A549 (cell line): ENCODE measurements around the gene EXOC4.

Experiments used
- CTCF ChIP-seq: fragments of >200 bp; sonication (Bioruptor Twin); formaldehyde crosslinking; IDR thresholded peaks from 3 replicates; pipeline ENCODE4 v1.5.1; 2016
- FOSL2 ChIP-seq, 2 experiments: fragments of 450-650 bp in 1 of 2; fragments of >200 bp in 1 of 2; sonication (Bioruptor Twin) in 1 of 2; formaldehyde crosslinking; IDR thresholded peaks; 2 replicates each; pipeline versions ENCODE4 v1.5.0 to v1.6.1; 2016 to 2020; ENCODE audit warnings: mild to moderate bottlenecking in 1 of 2, moderate library complexity in 1 of 2
- POLR2A ChIP-seq: IDR thresholded peaks from 2 replicates; pipeline ENCODE4 v1.6.1; 2012; ENCODE audit warnings: mild to moderate bottlenecking, low read length
- REST ChIP-seq: fragments of 200-600 bp; sonication (generic); IDR thresholded peaks from 2 replicates; pipeline ENCODE4 v1.6.1; 2016; ENCODE audit warnings: antibody characterized with exemption, mild to moderate bottlenecking, moderate library complexity
- ZC3H11A ChIP-seq: fragments of 450-650 bp; IDR thresholded peaks from 2 replicates; pipeline ENCODE4 v1.6.1; 2014; ENCODE audit warnings: antibody characterized with exemption, mild to moderate bottlenecking
- ZNF302 ChIP-seq: fragments of 250-450 bp; sonication (Bioruptor Pico); IDR thresholded peaks from 2 replicates; pipeline ENCODE4 v1.9.0; 2021; ENCODE audit warnings: inconsistent platforms, mild to moderate bottlenecking, moderate library complexity

GRCh38 chr7:133860628-133861335 is 607.9 kb downstream of the EXOC4 start:
- TF ChIP-seq ZC3H11A (no peak), ZNF302 (CRISPR knock-in tag) (no peak), REST (no peak), CTCF (no peak), POLR2A (no peak), FOSL2 (IDR thresholded peaks at IDR 0.05) (no peak), FOSL2 (CRISPR knock-in tag; IDR thresholded peaks at IDR 0.05) (no peak)
